Neural cell (in vitro differentiated cells): Measurements from ENCODE around the gene TBC1D24.

Experiments
- CTCF ChIP-seq: fragments of 450-650 bp; IDR thresholded peaks from 2 replicates; pipeline ENCODE4 v1.5.1; 2014; ENCODE audit warnings: antibody characterized with exemption, mild to moderate bottlenecking, moderate library complexity; ENCODE audit not compliant: poor library complexity, severe bottlenecking
- EP300 ChIP-seq: fragments of 450-650 bp; conservative IDR thresholded peaks from 2 replicates; pipeline ENCODE4 v1.6.1; 2014; ENCODE audit warnings: antibody characterized with exemption, mild to moderate bottlenecking, moderate library complexity; ENCODE audit not compliant: poor library complexity, severe bottlenecking
- EZH2 ChIP-seq: fragments of 200-600, 300-800 bp; shearing (Covaris generic), sonication (generic); IDR thresholded peaks from 2 replicates; pipeline ENCODE4 v1.6.1; 2014; ENCODE audit warnings: antibody characterized with exemption, low read length, borderline replicate concordance, mild to moderate bottlenecking; ENCODE audit not compliant: insufficient read depth, poor library complexity, severe bottlenecking
- RAD21 ChIP-seq: fragments of 450-650 bp; conservative IDR thresholded peaks from 2 replicates; pipeline ENCODE4 v1.6.1; 2014; ENCODE audit warnings: antibody characterized with exemption, mild to moderate bottlenecking, moderate library complexity
- REST ChIP-seq: IDR thresholded peaks from 2 replicates; pipeline ENCODE4 v1.6.1; 2012; ENCODE audit warnings: borderline replicate concordance
- SMC3 ChIP-seq: fragments of 450-650 bp; conservative IDR thresholded peaks from 2 replicates; pipeline ENCODE4 v1.6.1; 2014; ENCODE audit warnings: antibody characterized with exemption, mild to moderate bottlenecking, moderate library complexity; ENCODE audit not compliant: poor library complexity
- TAF1 ChIP-seq: IDR thresholded peaks from 2 replicates; pipeline ENCODE4 v1.6.1; 2012; ENCODE audit warnings: low read depth

GRCh38 chr16:2507665-2508064 lies 32.7 kb downstream of the TBC1D24 start:
- no peak for TF ChIP-seq EZH2
- no peak for TF ChIP-seq RAD21
- no peak for TF ChIP-seq CTCF
- TF ChIP-seq REST = no peak
- TF ChIP-seq SMC3 = no peak
- no peak for TF ChIP-seq TAF1
- no peak for TF ChIP-seq EP300
